K562 (cell line): ENCODE results near the gene EVL. TPM values are rescaled to one million over a fixed set of nuclear protein-coding genes. Genes with fewer than 3 reads are reported as not detected.

Experiments
- ARID2 ChIP-seq: fragments of 450-650 bp; IDR thresholded peaks from 2 replicates; pipeline ENCODE4 v1.6.1; 2017; ENCODE audit warnings: antibody characterized with exemption, mild to moderate bottlenecking
- CEBPB ChIP-seq: fragments of 450-650 bp; IDR thresholded peaks from 2 replicates; pipeline ENCODE4 v1.6.1; 2016; ENCODE audit warnings: missing genetic modification characterization, missing compliant biosample characterization
- CEBPG ChIP-seq, 3 experiments: fragments of 200-800 bp in 1 of 3; sonication (Bioruptor generic) in 1 of 3; sonication (generic) in 1 of 3; formaldehyde crosslinking in 1 of 3; IDR thresholded peaks in 2 of 3; conservative IDR thresholded peaks in 1 of 3; 2 replicates each; pipeline versions ENCODE4 v1.6.1 to v1.8.0; 2016 to 2022; ENCODE audit warnings: missing compliant biosample characterization in 2 of 3, missing genetic modification characterization in 2 of 3, mild to moderate bottlenecking in 1 of 3, missing genetic modification reagents in 1 of 3
- E2F6 ChIP-seq, 2 experiments: IDR thresholded peaks; 2 replicates each; pipeline ENCODE4 v1.6.1; 2011; ENCODE audit warnings: borderline replicate concordance in 1 of 2, control low read depth in 1 of 2, low read depth in 1 of 2, low read length in 1 of 2, mild to moderate bottlenecking in 1 of 2, mixed read lengths in 1 of 2, moderate library complexity in 1 of 2; ENCODE audit not compliant: insufficient read depth in 1 of 2, insufficient read length in 1 of 2, poor library complexity in 1 of 2, severe bottlenecking in 1 of 2; ENCODE audit errors: extremely low read depth in 1 of 2
- HDAC2 ChIP-seq: fragments of 450-650 bp; IDR thresholded peaks from 2 replicates; pipeline ENCODE4 v1.6.1; 2016; ENCODE audit warnings: mild to moderate bottlenecking
- HMBOX1 ChIP-seq: sonication (generic); IDR thresholded peaks from 2 replicates; pipeline ENCODE4 v1.6.1; 2016
- L3MBTL2 ChIP-seq: fragments of 450-650 bp; IDR thresholded peaks from 2 replicates; pipeline ENCODE4 v1.6.1; 2016; ENCODE audit warnings: mild to moderate bottlenecking, moderate library complexity
- MCM7 ChIP-seq, 2 experiments: fragments of 450-650 bp; IDR thresholded peaks; 2 replicates each; pipeline ENCODE4 v1.6.1; 2016 to 2018
- POLR2G ChIP-seq: fragments of 200-400 bp; formaldehyde crosslinking; IDR thresholded peaks from 2 replicates; pipeline ENCODE4 v1.6.1; 2017; ENCODE audit warnings: low read depth, mild to moderate bottlenecking, antibody characterized with exemption, low read length, moderate library complexity
- SETDB1 ChIP-seq: IDR thresholded peaks from one replicate; pipeline ENCODE4 v1.6.1; 2012; ENCODE audit warnings: low read length, control low read depth, inconsistent platforms
- SUPT5H ChIP-seq: fragments of 450-650 bp; IDR thresholded peaks from 2 replicates; pipeline ENCODE4 v1.6.1; 2016
- THRAP3 ChIP-seq: fragments of 450-650 bp; IDR thresholded peaks from 2 replicates; pipeline ENCODE4 v1.6.1; 2016; ENCODE audit warnings: mild to moderate bottlenecking, inconsistent platforms, borderline replicate concordance
- XRCC5 ChIP-seq: fragments of 200-400 bp; formaldehyde crosslinking; IDR thresholded peaks from 2 replicates; pipeline ENCODE4 v1.6.1; 2017; ENCODE audit warnings: low read depth, mild to moderate bottlenecking, low read length
- ZFP36 ChIP-seq: fragments of 150-350 bp; IDR thresholded peaks from 2 replicates; pipeline ENCODE4 v1.6.1; 2018; ENCODE audit warnings: low read length, low read depth; ENCODE audit not compliant: partially characterized antibody
- ZNF175 ChIP-seq: fragments of 200-800 bp; sonication (Bioruptor generic); IDR thresholded peaks from 2 replicates; pipeline ENCODE4 v1.6.1; 2016; ENCODE audit warnings: low read depth, mild to moderate bottlenecking, missing genetic modification characterization, missing compliant biosample characterization
- ZNF212 ChIP-seq: fragments of 450-650 bp; formaldehyde crosslinking; IDR thresholded peaks from 2 replicates; pipeline ENCODE4 v1.4.0; 2020; ENCODE audit warnings: mild to moderate bottlenecking
- ZNF263 ChIP-seq: sonication (generic); formaldehyde crosslinking; IDR thresholded peaks from 2 replicates; pipeline ENCODE4 v1.8.0; 2022; ENCODE audit warnings: mild to moderate bottlenecking, missing genetic modification reagents, borderline replicate concordance
- ZNF668 ChIP-seq: fragments of 250-450 bp; sonication (Bioruptor Pico); IDR thresholded peaks from 2 replicates; pipeline ENCODE4 v1.8.0; 2022; ENCODE audit warnings: mild to moderate bottlenecking, inconsistent platforms
- ZNF780A ChIP-seq: fragments of 250-450 bp; sonication (Bioruptor Pico); IDR thresholded peaks from 2 replicates; pipeline ENCODE4 v1.5.0; 2021; ENCODE audit warnings: mild to moderate bottlenecking
- polyA plus RNA-seq, 8 experiments: library from polyadenylated mRNA; depleted of rRNA in 4 of 8; stranded (reverse) in 5 of 8; unstranded in 3 of 8; fragments of >200 nt; fragmentation: Nextera tagmentation in 2 of 8; fragmentation: Illumina TruSeq in 1 of 8; extraction: Ambion mirVana in 2 of 8; extraction: Trizol in 1 of 8; gene quantifications; 2 replicates each; pipeline versions ENCODE4 v1.2.1 to v1.2.3, GENCODE V29; 2011 to 2014; ENCODE audit warnings: inconsistent platforms in 1 of 8, missing spikeins in 1 of 8
- total RNA-seq, 7 experiments: library from RNA; depleted of rRNA in 6 of 7; stranded (reverse); fragments of >200 nt in 6 of 7; fragmentation: Illumina TruSeq in 2 of 7; extraction: Trizol in 2 of 7; gene quantifications; 2 replicates each; pipeline versions ENCODE4 v1.2.1 to v1.2.3, GENCODE V29; 2011 to 2021; ENCODE audit warnings: low replicate concordance in 1 of 7
- TF ChIP-seq, protein P1 (sequence below): fragments of 200-800 bp; sonication (Bioruptor generic); IDR thresholded peaks from 2 replicates; pipeline ENCODE4 v1.6.1; 2016; ENCODE audit warnings: missing genetic modification characterization, missing compliant biosample characterization

The EVL gene
- total and polyA plus RNA-seq, 9 of the 15 experiments (the other 6 are each of a cell fraction or from before 2014, with no cell fraction given) = 2.9 to 43.4 (median 23.9) TPM

- TF ChIP-seq CEBPB (tag) (peak; percentile 70; the same call in 1 of the 2 replicates), MCM7 (IDR thresholded peaks at IDR 0.05) (no peak), THRAP3 (no peak), POLR2G (no peak), ZNF263 (CRISPR knock-in tag) (no peak), ZNF175 (CRISPR knock-in tag) (0 out of 2 replicates have a peak, but pooled peaks have one; percentile 47), XRCC5 (no peak), ZNF668 (no peak), CEBPG (CRISPR knock-in tag; IDR thresholded peaks at IDR 0.05) (no peak), CEBPG (tag; conservative IDR thresholded peaks at IDR 0.05 in 1 of 2, IDR thresholded peaks at IDR 0.05 in 1 of 2) (peak; percentile 58 to 66), ZNF212 (CRISPR knock-in tag) (no peak), SUPT5H (no peak), SETDB1 (no peak), E2F6 (IDR thresholded peaks at IDR 0.05; ENCODE audit: borderline replicate concordance in 1 of 2, extremely low read depth in 1 of 2, insufficient read depth in 1 of 2, insufficient read length in 1 of 2, low read depth in 1 of 2, low read length in 1 of 2, poor library complexity in 1 of 2, severe bottlenecking in 1 of 2) (peak in 1 of 2 experiments; percentile 67), HDAC2 (no peak), L3MBTL2 (peak; percentile 70), ZNF780A (CRISPR knock-in tag) (no peak), HMBOX1 (peak; percentile 50; the same call in 1 of the 2 replicates), ARID2 (no peak), ZFP36 (no peak)
- TF ChIP-seq, protein P1, sequence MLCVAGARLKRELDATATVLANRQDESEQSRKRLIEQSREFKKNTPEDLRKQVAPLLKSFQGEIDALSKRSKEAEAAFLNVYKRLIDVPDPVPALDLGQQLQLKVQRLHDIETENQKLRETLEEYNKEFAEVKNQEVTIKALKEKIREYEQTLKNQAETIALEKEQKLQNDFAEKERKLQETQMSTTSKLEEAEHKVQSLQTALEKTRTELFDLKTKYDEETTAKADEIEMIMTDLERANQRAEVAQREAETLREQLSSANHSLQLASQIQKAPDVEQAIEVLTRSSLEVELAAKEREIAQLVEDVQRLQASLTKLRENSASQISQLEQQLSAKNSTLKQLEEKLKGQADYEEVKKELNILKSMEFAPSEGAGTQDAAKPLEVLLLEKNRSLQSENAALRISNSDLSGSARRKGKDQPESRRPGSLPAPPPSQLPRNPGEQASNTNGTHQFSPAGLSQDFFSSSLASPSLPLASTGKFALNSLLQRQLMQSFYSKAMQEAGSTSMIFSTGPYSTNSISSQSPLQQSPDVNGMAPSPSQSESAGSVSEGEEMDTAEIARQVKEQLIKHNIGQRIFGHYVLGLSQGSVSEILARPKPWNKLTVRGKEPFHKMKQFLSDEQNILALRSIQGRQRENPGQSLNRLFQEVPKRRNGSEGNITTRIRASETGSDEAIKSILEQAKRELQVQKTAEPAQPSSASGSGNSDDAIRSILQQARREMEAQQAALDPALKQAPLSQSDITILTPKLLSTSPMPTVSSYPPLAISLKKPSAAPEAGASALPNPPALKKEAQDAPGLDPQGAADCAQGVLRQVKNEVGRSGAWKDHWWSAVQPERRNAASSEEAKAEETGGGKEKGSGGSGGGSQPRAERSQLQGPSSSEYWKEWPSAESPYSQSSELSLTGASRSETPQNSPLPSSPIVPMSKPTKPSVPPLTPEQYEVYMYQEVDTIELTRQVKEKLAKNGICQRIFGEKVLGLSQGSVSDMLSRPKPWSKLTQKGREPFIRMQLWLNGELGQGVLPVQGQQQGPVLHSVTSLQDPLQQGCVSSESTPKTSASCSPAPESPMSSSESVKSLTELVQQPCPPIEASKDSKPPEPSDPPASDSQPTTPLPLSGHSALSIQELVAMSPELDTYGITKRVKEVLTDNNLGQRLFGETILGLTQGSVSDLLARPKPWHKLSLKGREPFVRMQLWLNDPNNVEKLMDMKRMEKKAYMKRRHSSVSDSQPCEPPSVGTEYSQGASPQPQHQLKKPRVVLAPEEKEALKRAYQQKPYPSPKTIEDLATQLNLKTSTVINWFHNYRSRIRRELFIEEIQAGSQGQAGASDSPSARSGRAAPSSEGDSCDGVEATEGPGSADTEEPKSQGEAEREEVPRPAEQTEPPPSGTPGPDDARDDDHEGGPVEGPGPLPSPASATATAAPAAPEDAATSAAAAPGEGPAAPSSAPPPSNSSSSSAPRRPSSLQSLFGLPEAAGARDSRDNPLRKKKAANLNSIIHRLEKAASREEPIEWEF (CRISPR knock-in tag) = no peak
Observed at GRCh38 chr14:100065942-100066574, 836 bp downstream of the EVL start (continued).
